GM21515 (cell line): Measurements from ENCODE around the gene KIFBP.

Experiments used
- ATAC-seq: cut with Tn5 transposase; IDR thresholded peaks from one replicate; pipeline ENCODE4 v1.9.1; 2021; ENCODE audit not compliant: unreplicated experiment

Gene KIFBP

GRCh38 chr10:69051303-69051702 lies 62.7 kb downstream of the KIFBP start:
- ATAC-seq: peak; percentile 35

- ATAC-seq: no peak
Observed at GRCh38 chr10:69051710-69052487, 63.3 kb downstream of the KIFBP start.

- ATAC-seq: no peak
Observed at GRCh38 chr10:69052736-69053135, 64.1 kb downstream of the KIFBP start.

GRCh38 chr10:69055241-69055640 lies 66.6 kb downstream of the KIFBP start:
- no peak for ATAC-seq

- no peak for ATAC-seq
Observed at GRCh38 chr10:69056129-69056528, 67.5 kb downstream of the KIFBP start.

GRCh38 chr10:69056536-69057260 lies 68.1 kb downstream of the KIFBP start:
- ATAC-seq: no peak

GRCh38 chr10:69057261-69057950 lies 68.8 kb downstream of the KIFBP start:
- no peak for ATAC-seq

GRCh38 chr10:69057951-69058297 lies 69.3 kb downstream of the KIFBP start:
- no peak for ATAC-seq

- no peak for ATAC-seq
Observed at GRCh38 chr10:69060127-69060798, 71.7 kb downstream of the KIFBP start.

GRCh38 chr10:69061305-69062161 lies 72.9 kb downstream of the KIFBP start:
- peak; percentile 47 for ATAC-seq

GRCh38 chr10:69062901-69063300 lies 74.3 kb downstream of the KIFBP start:
- no peak for ATAC-seq

- ATAC-seq: no peak
Observed at GRCh38 chr10:69064762-69065328, 76.2 kb downstream of the KIFBP start.

GRCh38 chr10:69065406-69066361 lies 77.1 kb downstream of the KIFBP start:
- peak; percentile 51 for ATAC-seq
